ENCODE data around the gene MIPEP.

Gene MIPEP

DNA sequence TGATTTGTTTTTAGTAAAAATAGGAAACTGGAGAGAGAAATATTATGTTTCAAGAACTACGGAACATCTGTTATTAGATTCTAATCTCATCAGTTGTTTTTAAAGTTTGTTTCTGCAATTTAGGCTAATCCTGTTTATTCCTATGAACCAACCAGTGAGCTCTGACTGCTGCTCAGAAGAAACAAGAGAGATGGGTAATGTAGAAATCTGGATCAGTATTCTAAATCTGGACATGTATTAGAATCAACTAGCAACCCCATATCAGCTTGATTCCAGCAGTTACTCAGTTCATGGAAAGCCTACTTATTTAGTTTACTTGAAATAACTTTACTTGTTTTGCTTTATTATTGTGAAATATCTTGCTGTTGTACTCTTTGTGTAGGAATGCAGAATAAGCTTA, 203.8 kb downstream of the MIPEP start:
- DNase-seq (ENCODE audit: low read depth) = no peak
- TF ChIP-seq, protein P1, sequence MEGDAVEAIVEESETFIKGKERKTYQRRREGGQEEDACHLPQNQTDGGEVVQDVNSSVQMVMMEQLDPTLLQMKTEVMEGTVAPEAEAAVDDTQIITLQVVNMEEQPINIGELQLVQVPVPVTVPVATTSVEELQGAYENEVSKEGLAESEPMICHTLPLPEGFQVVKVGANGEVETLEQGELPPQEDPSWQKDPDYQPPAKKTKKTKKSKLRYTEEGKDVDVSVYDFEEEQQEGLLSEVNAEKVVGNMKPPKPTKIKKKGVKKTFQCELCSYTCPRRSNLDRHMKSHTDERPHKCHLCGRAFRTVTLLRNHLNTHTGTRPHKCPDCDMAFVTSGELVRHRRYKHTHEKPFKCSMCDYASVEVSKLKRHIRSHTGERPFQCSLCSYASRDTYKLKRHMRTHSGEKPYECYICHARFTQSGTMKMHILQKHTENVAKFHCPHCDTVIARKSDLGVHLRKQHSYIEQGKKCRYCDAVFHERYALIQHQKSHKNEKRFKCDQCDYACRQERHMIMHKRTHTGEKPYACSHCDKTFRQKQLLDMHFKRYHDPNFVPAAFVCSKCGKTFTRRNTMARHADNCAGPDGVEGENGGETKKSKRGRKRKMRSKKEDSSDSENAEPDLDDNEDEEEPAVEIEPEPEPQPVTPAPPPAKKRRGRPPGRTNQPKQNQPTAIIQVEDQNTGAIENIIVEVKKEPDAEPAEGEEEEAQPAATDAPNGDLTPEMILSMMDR (conservative IDR thresholded peaks at IDR 0.05; ENCODE audit: low read depth, low read length) = no peak

DNA sequence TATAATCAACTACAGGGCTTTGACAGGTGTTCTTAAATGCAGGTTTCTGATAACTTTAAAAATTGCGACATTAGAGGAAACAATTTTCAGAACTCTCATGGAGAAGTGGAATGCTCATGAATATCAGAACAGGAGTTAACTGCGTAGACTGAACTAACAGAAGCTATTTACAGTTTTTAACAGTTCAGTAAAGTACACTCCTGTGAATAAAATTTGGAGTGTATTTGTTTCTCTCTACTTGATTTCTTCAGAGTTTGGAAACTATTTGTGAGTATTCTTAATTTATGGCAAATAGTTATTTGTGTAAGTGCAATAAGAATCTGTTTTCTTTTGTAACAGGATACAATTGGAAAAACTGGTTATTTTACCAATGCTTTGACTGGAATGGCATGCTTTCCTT, 204.6 kb downstream of the MIPEP start:
- TF ChIP-seq, protein P1 (conservative IDR thresholded peaks at IDR 0.05; ENCODE audit: low read depth, low read length) = no peak
- DNase-seq (ENCODE audit: low read depth) = no peak
- H3K4me3 ChIP-seq (ENCODE audit: low read length) = no peak overlapping the region

More for the DNA sequence above, 203.8 kb downstream of the MIPEP start:
- no peak overlapping the region for H3K4me3 ChIP-seq (ENCODE audit: low read length)

DNA sequence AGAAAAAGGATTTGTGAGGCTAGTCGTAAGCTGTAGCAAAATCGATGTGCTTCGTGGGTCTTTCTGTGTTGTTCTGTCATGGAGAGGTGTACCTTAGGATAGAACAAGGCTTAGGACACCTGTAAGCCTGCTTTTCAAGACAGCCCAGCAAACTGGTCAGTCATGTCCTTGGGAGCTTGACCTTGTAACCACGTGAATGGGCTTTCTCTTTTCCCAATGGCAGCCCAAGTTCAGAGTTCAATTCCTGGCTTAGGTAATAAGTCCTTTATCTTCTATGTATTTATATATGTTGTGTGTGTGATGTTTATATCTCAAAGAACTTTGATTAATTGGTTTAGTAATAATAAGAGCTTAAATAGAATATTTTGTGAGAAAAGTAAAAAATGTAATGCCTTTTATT, 206.1 kb downstream of the MIPEP start:
- TF ChIP-seq, protein P1 (conservative IDR thresholded peaks at IDR 0.05; ENCODE audit: low read depth, low read length) = no peak
- DNase-seq (ENCODE audit: low read depth) = no peak
- H3K4me3 ChIP-seq (ENCODE audit: low read length) = no peak overlapping the region

DNA sequence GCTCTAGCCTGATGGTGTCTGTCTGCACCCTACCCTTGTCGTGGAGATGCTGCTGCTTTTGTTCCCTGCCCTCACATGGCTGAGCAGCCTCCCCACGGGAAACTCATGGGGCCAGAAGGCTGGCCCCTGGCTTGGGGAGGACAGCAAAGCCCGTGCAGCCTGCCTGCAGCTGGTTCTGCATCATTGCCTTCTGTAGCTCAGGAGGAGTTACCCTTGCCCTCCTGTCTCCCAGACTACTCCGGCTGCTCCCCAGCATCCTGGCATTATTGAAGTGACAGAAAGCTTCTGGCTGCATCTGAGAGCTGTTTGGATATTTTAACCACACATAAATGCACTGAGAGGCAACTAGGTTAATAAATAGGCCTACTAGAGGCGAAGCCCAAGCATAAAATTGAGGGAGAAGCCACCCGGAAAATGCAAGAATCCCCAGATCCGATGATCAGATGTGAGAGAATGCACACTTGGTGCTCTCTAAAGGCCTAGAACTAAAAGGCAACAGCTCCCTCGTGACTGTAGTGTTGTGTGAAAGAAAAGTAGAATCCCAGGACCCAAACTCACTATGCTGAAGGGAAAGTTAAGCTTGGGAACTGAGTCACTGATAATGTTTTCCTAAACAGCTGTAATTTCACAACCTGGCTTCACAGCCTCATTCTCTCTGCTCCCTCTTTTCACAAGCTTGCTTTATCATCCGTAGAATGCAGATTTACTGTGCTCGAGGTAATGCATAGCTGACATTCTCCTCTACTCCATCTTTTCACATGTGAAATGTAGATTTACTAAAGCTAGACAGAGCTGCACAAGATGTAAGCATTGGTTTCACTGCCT, 208.1 kb downstream of the MIPEP start:
- no peak overlapping the region for H3K4me3 ChIP-seq (ENCODE audit: low read length)
- TF ChIP-seq, protein P1 (conservative IDR thresholded peaks at IDR 0.05; ENCODE audit: low read depth, low read length) = no peak
- no peak for DNase-seq (ENCODE audit: low read depth)
